Stimulated activated CD4-positive, alpha-beta T cell treated with anti-CD3 and anti-CD28 coated beads, Interleukin-12 subunit alpha, Interleukin-12 subunit beta, amount 100 ng/mL, for 48 hours (primary cell): ENCODE results near the gene PDIK1L.
A peak's percentile ranks its signal among the peaks of the same experiment; 100 is the strongest.

ENCODE experiments used
- DNase-seq, 3 donors: peaks; one replicate each; pipeline ENCODE4 v3.0.0-alpha.2; 2020; ENCODE audit warnings: low read depth in 2 of 3, low spot score in 1 of 3

PDIK1L gene

DNA sequence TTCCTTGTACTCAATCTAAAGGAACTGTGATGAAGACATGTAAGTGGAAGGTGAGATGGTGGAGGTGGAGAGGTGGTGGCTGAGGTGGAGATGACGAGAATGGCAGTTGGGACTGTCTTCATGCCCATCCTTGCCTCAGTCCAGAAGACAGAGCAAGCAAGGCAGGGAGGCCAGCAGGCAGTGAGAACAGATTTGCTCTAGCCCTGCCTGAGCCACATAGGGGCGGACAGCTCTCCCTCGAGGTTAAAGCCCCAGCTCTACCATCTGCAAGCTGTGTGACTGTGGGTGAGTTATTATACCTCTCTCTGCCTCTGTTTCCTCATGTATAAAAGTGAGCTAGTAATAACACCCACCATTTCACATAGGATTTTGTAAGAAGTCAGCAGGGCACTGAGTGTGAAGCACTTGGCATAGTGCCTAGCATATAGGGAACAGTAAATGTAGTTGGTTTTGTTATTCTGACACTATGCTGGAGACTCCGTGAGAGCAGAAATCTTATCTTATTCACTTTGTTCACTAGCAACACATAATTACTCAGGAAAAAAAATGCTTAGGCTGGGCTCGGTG, 42.4 kb downstream of the PDIK1L start:
- DNase-seq: no peak

DNA sequence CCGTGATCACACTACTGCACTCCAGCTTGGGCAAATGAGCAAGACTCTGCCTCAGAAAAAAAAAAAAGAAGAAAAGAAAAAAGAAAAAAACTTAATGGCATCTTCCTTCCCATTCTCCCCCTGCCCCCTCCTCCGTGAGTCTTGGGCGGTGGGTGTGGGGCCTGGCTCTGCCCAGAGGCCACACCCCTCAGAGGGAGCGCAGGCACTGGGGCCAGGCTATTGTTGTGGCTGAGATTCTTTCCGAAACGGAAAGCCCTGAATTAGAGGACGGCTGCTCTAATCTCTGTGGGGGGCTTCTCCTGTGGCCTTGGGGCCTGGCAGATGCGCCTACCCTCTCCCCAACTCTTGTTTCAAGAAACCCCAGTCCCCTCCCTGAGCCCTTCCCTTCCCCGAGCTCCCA, 43.1 kb downstream of the PDIK1L start:
- no peak for DNase-seq

DNA sequence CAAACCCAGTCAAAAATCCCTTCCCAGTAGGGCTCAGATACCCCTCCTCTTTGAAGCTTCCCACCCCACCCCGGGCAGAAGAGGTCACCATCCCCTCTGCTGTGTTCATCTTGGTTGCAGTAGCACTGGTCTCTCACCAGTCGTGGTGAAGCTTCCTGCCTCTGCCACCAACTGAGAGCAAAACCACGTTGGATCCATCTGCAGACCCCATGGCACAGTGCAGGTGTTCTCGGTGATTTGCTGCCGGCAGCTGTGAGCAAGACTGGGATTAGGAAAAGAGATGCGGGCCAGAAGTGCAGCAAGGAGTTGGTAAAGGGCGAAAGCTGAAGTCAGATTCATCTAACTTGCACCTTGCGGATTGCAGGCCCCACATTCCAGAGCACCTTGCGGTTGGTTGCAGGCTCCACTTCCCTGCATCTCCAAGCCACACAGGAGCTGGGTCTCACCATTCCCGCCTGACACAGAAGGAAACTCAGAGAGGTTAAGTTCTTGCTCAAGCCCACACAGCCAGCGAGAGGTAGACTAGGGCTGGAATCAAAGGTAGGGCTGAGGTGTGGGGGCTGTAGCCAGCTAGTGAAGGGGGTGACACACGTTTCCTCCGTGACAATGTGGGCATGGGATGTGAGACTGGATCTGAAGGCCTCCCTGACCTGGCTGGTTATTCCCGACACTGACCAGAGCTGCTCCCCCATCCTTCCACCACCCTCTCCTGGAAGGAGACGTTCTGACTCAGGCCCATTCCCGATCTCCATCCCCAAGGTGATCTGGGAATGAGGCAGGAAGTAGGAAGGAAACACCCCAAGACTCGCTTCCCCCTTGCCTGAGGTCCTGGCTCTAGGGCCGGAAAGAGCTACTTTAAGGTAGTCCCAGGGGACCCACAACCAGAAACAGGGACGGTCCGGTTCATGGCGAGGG, 44.0 kb downstream of the PDIK1L start:
- no peak for DNase-seq

DNA sequence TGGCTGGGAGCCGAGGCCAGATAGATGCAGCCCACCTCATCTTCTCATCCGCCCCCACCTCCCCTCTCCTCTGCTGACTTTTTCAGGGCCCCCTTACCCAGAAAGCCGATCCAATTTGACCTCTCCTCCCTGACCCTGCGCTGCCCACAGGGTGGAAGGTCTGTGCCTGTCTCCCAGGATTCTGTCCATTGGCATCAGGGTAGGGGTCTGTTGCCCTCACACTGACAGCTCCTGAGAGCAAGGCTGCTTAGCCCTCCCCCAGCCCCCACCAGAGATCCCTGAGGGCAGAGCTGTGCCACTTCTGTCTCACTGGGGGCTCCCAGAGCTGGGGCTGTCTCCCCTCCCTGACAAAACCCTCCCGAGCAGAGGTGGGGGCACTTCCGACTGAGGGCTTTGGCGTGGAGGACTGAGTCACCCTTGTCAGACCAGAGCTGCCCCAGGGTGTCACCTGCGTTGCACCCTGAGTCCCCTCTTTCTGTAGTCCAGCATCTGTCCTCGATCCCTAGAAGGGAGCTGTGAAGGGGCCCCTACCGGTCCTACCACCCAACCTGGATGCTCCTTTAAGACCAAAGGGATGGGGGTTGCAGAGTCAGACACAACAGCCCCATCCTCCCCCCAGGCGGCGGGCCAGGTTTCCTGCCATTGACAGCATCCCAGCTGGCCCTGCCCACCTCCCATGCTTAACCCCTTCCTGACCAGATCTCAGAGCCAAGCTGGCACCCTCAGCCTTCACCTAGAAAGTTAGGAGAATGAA, 44.8 kb downstream of the PDIK1L start:
- DNase-seq: no peak

DNA sequence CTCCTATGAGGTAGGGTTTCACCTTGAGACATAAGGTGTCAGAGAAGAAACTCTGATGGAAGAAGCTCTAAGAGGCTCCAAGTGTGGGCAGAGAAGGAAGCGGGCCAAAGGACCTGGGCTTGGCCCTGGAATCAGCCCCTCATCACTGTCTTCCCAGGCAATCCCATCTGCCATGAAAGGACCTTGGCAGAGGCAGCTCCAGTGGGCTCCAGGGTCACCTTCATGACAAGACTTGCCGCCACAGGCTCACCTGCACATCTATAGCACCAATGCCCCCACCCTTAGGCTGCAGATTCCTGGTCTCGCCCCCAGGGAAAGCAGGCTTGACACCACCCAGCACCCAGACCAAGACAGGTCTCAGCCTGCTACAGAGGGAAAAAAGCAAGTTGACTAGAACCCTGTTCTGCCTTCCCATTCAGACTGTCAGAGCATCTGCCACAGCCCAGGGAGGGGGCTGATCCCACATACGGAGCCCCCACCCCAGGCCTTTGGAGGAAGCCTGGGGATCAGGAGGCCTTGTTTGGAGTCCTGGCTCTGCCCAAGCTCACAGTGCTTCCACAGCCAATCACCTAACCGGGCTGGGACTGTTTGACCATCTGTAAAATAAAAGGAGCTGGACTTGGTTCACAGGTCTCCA, 46.8 kb downstream of the PDIK1L start:
- no peak for DNase-seq

DNA sequence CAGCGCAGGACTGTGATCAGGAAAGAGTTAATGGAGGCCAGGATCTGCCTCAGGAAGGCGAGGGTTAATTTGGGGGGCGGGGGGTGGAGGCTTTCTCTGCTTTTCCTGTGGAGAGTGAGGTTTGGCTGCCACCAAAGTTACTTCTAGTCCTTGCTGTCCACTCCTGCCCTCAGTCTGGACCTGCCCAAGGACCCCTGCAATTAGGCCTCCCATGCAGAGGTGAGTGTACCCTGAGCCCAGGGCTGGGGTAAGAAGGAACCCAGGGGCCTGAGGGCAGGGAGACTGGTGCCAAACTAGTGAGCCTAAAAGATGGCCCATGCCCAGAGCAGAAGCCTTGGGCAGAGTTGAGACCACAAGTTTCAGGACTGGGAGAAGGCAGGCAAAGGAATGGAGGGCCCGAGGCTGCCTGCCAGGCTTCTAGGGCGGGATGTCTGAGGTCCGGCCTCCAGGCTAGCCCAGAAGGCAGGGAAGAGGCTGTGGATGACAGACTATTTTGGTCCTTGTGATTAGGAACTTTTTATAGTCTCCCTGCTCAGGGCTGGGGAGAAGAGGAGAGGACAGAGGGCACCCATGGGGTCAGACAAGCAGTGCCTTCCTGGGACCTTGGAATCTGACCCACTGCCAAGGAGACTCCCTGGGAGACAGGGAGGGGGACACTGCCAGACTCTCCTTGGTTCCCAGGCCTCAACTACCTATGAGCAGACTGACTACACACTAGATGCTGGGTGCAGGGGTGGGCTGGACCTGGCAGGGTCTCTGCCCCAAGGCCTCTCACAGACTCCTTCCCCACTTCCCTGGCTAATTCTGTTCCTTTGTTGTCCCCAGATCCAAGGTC, 47.5 kb downstream of the PDIK1L start, which contains the start of gene FAM110D:
TSS of gene FAM110D (plus strand) at position 172 of the 835 bp plus-strand sequence. CDS start 2,213 bp downstream, outside the sequence.
- DNase-seq: no peak

DNA sequence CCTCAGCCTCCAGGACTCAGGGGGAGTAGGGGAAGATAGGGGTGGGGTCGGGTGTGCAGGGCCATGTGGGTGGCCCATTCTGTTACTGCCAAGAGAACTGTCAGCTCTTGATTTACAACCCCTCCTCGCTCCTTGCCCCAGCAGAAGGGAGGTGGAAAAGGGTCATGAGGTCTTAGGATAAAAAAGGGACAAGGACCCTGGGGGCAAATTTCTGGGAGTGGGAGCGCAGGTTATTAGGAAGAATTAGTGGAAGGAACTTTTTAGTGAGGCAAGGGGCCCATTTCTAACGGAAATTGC, 48.1 kb downstream of the PDIK1L start:
- no peak for DNase-seq

DNA sequence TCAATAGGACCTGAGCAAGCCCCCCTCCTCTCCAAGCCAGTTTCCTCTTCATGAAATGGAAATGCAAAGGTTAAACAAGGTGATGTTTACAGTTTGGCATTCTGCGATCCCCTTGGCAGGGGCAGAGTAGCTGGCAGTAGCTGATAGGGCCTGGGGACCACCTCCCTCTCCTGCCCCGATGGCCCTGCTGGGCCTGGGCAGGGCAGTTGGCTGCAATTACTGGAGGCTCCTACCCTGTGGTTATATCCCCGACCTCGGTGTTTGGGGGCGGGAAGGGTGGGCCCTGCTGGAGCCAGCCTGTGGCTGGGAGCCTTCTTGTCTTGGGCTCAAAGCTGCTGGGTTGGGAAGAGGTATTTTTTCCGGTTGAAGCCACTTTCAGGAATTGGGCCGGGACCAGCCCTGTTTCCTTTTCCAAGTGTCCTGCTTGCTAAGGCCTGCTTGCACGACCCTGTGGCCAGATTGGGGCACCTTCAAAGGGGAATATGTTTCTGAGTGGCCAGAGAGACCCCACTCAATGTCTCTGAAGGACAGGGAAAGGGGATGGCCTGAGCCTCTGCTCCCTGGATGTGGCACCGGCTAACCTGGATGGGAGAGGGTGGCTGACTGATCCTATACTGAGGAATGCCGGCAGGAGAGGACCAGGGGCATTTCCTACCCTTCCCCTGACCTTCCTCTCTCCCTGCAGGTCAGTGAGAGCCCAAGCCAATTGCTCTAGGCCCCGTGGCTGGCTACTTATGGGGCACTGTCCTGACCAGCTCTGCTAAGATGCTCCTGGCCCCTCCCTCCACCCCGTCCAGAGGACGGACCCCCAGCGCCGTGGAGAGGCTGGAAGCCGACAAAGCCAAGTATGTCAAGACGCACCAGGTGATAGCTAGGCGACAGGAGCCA, 49.1 kb downstream of the PDIK1L start:
- no peak for DNase-seq

DNA sequence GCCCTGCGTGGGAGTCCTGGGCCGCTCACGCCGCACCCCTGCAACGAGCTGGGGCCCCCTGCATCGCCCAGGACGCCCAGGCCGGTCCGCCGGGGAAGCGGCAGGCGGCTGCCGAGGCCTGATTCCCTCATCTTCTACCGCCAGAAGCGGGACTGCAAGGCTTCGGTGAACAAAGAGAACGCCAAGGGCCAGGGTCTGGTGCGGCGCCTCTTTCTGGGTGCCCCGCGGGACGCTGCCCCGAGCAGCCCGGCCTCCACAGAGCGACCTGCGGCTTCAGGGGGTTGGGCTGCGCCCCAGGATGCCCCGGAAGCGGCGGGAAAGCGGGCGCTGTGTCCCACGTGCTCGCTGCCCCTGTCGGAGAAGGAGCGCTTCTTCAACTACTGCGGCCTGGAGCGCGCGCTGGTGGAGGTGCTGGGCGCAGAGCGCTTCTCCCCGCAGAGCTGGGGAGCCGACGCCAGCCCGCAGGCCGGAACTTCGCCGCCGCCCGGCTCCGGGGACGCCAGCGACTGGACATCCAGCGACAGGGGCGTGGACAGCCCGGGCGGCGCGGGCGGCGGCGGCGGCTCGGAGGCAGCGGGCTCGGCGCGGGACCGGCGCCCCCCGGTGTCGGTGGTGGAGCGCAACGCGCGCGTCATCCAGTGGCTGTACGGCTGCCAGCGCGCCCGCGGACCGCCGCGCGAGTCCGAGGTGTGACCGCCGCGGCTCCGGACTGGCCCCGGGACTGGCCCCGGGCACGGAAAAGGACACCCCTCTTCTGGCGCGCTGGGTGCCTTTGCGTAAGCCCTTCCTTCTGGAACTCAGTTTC, 50.0 kb downstream of the PDIK1L start:
- DNase-seq: peak in 2 of 3 donors; percentile 18 to 27

DNA sequence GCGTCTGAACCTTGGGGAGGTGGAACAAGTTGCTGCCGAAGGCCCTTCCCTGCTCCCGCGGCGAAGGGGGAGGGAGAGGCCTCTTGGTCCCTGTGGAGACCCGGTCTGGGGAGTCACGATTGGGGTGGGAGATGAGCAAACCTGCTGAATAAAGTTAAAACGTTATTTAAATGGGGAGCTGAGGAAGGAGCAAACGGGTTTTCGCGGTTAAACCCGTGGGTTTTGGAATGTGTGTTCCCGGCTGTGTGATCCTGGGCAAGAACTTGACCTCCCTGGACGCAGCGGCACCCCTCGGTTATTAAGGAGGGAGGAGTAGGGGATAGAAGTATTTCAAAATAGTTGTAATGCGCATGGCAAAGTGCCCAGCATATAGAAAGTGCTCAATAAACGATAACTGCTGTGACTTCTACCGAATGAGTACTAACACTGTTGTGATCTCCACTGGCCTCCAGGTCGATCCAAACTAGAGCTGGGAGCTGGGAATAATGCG, 50.6 kb downstream of the PDIK1L start:
- DNase-seq: no peak

DNA sequence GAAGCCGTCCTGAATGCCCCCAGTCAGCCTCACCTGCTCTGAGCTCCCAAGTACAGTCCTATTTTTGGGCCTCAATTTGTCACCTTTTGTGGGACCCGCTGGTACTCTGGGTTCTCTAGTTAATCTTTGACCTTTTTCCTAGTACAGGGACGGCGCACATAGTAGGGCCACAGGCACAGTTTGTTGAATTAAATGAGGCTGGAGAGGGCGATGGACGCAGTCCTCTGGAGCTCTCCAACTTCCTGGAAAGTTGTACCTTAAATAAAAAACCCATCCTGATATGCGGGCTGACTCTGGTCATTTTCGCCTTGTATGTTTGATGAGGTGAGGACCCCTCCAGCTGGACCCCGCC, 52.0 kb downstream of the PDIK1L start:
- DNase-seq: no peak

DNA sequence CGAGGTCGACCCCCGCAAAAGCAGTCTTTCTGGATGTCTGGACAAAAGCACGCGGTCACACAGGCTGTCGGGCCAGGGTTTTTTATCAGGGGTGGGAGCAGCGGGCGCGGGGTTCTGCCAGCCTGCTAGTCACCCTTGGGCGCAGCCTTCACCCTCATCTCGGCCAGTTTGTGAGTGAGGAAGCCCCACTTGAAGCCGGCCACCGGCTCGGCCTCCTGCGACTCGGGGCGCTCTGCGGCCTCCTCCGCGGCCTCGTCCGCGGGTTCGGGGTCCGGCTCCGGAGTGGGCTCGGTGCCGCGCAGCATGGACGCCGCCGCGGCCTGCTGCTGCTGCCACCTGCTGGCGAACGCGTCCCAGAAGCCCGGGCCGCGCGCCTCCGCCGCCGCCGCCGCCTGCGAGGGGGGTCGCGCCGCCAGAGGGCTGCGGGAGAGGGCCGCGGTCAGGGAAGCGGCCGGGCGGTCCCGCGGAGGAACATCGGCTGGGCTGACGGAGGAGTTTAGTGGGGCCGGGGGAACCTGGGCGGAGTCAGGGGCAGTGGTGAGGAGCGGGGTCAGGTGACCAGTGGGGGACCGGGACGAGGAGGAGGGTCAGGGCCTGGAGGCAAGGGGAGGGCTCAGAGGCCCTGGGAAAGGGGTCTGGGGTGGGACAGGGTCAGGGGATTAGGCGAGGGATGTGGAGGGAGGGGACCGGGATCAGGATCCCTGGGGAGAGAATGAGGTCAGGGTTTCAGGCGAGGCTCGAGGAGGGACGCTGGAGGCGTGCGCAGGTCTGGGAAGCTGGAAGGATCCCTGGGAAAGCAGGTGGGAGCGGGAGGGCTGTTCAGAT, 52.6 kb downstream of the PDIK1L start:
- DNase-seq: peak in 2 of 3 donors; percentile 33 to 43

DNA sequence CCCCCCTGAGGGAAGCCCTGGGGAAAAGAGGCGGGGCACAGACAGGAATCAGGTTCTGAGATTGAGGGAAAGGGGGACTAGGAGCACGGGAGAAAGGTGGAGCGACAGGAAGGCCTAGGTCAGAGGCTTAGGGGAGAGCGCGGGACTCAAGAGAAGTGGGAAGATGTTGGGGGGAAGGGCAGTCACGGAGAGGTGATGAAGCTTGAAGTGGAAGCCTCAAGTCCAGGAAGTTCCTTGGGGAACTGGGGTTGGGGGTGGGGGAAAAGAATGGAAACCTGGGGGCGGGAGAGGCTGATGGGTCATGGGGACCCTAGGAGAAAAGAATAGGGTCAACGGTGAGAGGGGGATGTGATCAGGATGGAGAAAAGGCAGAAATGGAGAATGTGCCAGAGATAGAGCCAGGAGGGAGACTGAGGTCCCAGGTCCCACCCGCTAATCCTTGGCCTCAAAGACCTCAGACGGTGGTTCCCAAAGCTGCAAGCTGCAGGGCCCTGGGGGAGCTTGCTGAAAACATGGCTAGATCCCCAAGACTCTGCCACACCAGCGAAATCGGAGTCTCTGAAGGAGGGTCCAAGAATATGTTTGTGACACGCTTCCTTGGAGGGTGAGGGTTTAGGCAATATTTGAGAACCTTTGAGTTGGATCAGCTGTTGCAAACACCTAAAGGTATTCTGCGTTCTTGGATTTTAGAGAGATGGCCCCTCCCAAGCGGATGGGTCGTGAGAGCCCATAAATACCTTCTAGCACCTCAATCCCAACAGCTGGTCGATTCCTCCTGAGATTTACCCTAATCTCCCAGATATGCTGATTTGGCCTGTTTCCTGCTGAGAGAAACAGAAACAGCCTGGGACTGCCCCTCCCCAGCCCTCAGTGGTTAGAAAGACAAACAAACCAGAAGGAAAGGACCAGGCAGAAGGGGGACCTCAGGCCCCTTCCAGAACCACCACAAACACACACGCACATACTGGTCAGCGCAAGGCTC, 53.5 kb downstream of the PDIK1L start:
- DNase-seq: no peak

DNA sequence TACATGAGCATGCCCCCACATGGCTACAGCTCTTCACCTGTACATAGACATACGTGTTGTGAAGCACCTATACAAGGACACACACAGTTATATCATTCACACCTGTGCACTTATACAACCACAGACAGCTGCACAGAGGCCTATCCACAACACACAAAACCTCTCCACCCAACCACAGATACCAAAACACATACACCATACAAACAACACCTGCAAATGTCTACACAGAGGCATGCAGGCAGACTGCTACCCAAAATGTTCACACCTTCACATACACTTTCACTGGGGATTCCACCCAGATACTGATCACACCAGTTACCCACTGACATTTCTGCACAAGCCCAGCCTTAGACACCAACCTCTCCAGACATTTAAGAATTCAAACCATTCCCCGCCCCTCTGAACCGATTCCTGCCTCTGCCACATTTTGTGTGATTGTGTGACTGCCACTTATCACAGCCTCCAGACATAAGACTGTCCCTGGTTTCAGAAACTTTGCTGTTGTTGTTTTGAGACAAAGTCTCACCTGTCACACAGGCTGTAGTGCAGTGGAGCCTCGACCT, 55.2 kb downstream of the PDIK1L start:
- no peak for DNase-seq

DNA sequence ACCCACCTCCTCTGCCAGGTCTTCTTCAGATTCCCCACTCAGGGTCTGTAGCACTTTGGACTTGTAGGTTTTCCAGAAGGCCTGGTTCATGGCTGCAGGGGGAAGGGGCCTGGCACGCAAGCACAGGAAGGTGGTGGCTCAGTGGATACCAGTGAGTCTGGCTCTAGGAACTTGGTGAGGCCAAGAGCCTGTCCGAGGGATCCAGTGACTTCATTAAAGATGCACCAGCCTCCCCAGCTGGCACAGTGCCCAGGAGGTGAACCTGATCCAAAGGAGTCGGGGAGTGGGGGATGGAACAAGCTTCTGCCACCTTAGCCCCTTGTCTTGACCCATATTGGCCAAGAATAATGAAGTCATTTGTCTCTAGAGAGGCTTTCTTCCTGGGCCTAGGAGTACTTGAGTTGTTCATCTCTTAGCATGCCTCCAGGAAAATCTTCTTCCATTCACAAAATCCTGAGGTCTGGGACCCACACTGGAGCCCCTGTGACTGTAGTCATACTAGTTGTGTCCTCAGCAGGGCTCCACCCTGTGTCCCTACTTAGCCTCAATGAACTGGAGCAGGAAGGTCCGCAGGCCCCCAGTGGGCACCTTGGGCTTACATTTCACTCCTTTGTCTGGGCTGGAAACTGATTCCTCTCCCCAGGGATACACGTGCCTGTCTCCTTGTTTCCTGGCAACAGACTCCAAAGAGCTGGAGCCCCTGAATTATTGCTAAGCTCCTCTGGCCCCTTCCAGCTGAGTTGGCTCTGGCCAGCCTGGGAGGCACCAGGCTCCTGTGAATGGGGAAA, 57.0 kb downstream of the PDIK1L start, which contains the start of gene C1orf232:
TSS of gene C1orf232 (minus strand) at position 554 of the 788 bp plus-strand sequence. CDS start at position 90, 464 bp downstream.
- no peak for DNase-seq

DNA sequence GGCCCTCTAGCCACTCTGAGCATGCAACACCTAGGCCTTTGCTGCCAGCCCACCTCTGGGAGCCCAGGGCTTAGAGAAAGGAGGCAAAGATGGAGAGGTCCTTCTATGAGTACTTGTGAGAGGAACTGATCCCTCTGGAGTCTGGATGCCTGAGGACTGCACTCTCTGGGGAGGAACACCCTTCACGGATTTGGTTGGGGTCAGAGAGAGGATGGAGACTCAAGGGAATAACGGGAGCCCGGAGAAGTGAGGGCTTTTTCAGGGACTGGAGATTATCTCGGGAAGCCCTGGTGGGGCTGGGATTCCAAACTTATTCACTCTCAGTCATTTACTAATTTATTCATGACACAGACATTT, 57.6 kb downstream of the PDIK1L start:
- no peak for DNase-seq
